Calu3 (cell line): ENCODE data around the gene ZNF143. TPM values are rescaled to one million over a fixed set of nuclear protein-coding genes. Genes with fewer than 3 reads are reported as not detected.

Experiments
- BruUV-seq: library from RNA; stranded (reverse); fragments of 400-500 nt; replicated peaks from 2 replicates; lab custom pipeline; 2021; lab: Mats Ljungman, UMichigan
- CTCF ChIA-PET: fragments of 300-600 bp; sonication (Branson Sonifier 250); formaldehyde crosslinking; loops from one replicate; lab custom pipeline; 2022; ENCODE audit warnings: antibody characterized with exemption; lab: Charles Lee
- DNase-seq: peaks from one replicate; pipeline ENCODE4 v3.0.0; 2022
- H3K27ac Mint-ChIP-seq: one replicate; pipeline ENCODE4 v1.8.0; 2022; ENCODE audit warnings: mixed read lengths; ENCODE audit not compliant: unreplicated experiment
- H3K27me3 Mint-ChIP-seq: one replicate; pipeline ENCODE4 v1.8.0; 2022; ENCODE audit warnings: mixed read lengths; ENCODE audit not compliant: unreplicated experiment
- H3K36me3 Mint-ChIP-seq: one replicate; pipeline ENCODE4 v1.8.0; 2022; ENCODE audit warnings: mild to moderate bottlenecking, moderate library complexity, mixed read lengths; ENCODE audit not compliant: insufficient read depth, unreplicated experiment
- H3K4me1 Mint-ChIP-seq: one replicate; pipeline ENCODE4 v1.8.0; 2022; ENCODE audit warnings: mild to moderate bottlenecking, low read depth, mixed read lengths; ENCODE audit not compliant: unreplicated experiment
- H3K4me3 Mint-ChIP-seq: one replicate; pipeline ENCODE4 v1.8.0; 2022; ENCODE audit warnings: mild to moderate bottlenecking, low read depth, moderate library complexity, mixed read lengths; ENCODE audit not compliant: unreplicated experiment
- H3K9me3 Mint-ChIP-seq: one replicate; pipeline ENCODE4 v1.8.0; 2022; ENCODE audit warnings: low read depth, mixed read lengths; ENCODE audit not compliant: unreplicated experiment
- intact Hi-C: fragments of 100-400 bp; cut with micrococcal nuclease; formaldehyde crosslinking; loops from one replicate; pipeline ENCODE4 v1.10.0; 2022; ENCODE audit not compliant: unreplicated experiment
- total RNA-seq: library from RNA; stranded (reverse); gene quantifications from 2 replicates; pipeline ENCODE4 v1.2.3, GENCODE V29; 2022
- TF ChIP-seq, protein P1 (sequence below): fragments of 200-600 bp; IDR thresholded peaks from one replicate; pipeline ENCODE4 v1.8.0; 2022; ENCODE audit warnings: antibody characterized with exemption; ENCODE audit not compliant: unreplicated experiment

The ZNF143 gene
- total RNA-seq, 1 experiment from 2014 or later: 28.7 TPM

DNA sequence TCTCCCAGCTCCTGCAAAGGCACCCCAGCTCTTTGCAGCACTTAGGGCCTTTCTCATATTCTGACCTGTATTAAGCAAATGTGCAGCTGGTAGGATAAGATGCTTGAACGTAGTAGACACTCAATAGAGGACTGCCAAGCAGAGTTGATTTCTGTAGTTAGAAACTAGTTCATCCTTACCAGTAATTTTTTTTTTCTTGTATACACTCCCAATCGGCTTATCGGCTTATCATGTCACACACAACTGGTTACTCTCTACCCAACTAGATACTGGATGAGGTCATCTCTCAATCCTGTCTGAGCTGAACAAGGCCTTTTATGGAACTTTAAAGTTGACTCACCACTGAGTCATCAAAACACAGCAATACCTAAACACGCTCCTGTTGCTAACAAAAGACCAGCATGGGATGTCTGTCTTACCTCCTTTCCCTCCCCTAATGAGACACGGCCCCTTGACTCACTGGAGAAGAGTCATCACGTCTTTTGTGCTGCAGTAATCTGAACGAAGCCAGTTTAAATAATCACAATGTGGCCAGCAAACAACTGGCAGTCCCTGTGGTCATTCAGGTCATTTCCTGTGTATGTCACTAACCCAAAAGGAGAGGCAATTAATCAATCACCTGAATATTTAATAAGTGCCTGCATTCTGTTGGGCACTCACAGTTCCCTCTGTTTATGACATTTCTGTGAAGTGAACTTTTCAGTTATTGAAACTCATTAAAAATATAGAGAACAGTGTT, 105.2 kb downstream of the ZNF143 start:
- Mint-ChIP-seq H3K27ac (peak overlapping the region; percentile 100), H3K4me3 (peak overlapping the region; percentile 49), H3K4me1 (peaks cover 75% of the 10 kb centered on the region), H3K9me3 (no peaks in the 10 kb centered on the region), H3K27me3 (no peaks in the 10 kb centered on the region), H3K36me3 (peaks cover 41% of the 10 kb centered on the region)
- TF ChIP-seq, protein P1, sequence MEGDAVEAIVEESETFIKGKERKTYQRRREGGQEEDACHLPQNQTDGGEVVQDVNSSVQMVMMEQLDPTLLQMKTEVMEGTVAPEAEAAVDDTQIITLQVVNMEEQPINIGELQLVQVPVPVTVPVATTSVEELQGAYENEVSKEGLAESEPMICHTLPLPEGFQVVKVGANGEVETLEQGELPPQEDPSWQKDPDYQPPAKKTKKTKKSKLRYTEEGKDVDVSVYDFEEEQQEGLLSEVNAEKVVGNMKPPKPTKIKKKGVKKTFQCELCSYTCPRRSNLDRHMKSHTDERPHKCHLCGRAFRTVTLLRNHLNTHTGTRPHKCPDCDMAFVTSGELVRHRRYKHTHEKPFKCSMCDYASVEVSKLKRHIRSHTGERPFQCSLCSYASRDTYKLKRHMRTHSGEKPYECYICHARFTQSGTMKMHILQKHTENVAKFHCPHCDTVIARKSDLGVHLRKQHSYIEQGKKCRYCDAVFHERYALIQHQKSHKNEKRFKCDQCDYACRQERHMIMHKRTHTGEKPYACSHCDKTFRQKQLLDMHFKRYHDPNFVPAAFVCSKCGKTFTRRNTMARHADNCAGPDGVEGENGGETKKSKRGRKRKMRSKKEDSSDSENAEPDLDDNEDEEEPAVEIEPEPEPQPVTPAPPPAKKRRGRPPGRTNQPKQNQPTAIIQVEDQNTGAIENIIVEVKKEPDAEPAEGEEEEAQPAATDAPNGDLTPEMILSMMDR: no peak
- no TSS peak for BruUV-seq
- peak; percentile 83 for DNase-seq
- intact Hi-C loops: no loop called here
- CTCF ChIA-PET: interaction anchor here (0.6 to 1.9 kb wide), 4 partner anchors 31 to 316 kb away, joined by 3 to 8 read pairs (median 6); no protein-coding TSS in a partner anchor

GRCh38 chr11:9566561-9567063, 105.8 kb downstream of the ZNF143 start:
- intact Hi-C loops: no loop called here
- CTCF ChIA-PET: interaction anchor here (0.6 to 1.9 kb wide), 4 partner anchors 31 to 316 kb away, joined by 3 to 8 read pairs (median 6); no protein-coding TSS in a partner anchor
- TSS peak; percentile 64 for BruUV-seq
- no peak for DNase-seq
- Mint-ChIP-seq H3K4me3 (peak overlapping the region; percentile 49), H3K4me1 (peaks cover 75% of the 10 kb centered on the region), H3K36me3 (peaks cover 44% of the 10 kb centered on the region), H3K27ac (peak overlapping the region; percentile 100), H3K9me3 (no peaks in the 10 kb centered on the region), H3K27me3 (no peaks in the 10 kb centered on the region)
- TF ChIP-seq, protein P1: no peak

DNA sequence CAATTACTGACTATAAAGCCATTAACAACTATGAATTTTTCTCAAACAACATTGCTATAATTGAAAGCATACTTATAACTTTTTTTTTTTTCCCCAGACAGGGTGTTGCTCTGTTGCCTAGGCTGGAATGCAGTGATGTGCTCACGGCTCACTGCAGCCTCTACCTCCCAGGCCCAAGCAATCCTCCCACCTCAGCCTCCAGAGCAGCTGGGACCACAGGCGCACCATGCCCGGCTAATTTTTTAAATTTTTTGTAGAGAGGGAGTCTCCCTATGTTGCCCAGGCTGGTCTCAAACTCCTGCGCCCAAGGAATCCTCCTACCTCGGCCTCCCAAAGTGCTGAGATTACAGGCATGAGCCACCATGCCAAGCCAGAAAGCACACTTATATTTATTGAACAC, 106.6 kb downstream of the ZNF143 start:
- CTCF ChIA-PET: no interaction called here
- no TSS peak for BruUV-seq
- Mint-ChIP-seq H3K9me3 (no peaks in the 10 kb centered on the region), H3K27ac (peak overlapping the region; percentile 100), H3K27me3 (no peaks in the 10 kb centered on the region), H3K4me1 (peaks cover 78% of the 10 kb centered on the region), H3K4me3 (no peak overlapping the region), H3K36me3 (peaks cover 52% of the 10 kb centered on the region)
- TF ChIP-seq, protein P1: no peak
- DNase-seq: no peak
- intact Hi-C loops: no loop called here

DNA sequence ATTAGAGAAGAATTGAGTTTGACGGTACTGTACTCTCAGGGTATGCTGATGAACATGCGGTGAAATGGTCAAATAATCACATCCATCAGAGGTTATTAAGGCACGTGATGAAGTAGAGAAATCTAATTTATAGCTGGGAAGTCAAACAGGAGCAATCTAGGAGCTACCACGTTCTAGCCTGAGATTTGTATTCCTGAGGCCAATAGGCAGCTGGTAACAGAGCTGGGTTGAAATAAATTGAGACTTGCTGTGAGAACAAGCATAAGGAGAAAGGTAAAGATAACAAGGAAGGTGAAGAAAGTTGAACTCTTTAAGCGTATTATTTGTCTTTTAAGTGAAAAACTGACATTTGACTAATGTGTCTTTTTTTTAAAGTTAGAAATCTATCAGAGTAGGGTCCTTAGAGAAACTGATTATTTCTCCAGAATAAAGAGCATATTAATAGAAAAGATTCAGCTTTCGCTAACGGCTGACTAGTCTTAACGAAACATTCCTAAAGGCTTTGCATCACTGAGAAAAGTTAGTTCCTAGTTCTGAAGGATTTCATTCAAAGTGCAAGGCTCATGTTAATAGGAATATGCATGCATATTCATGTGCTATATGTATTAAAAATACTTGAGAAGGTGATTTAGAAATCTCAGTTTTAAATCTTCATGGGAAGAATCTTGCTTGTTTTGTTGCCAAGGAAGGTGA, 107.5 kb downstream of the ZNF143 start:
- TF ChIP-seq, protein P1: no peak

More for the DNA sequence above, 107.5 kb downstream of the ZNF143 start:
- no peak for DNase-seq
- H3K27ac Mint-ChIP-seq: peak overlapping the region; percentile 100
- no peaks in the 10 kb centered on the region for H3K9me3 Mint-ChIP-seq
- CTCF ChIA-PET: interaction anchor here (1.5 kb wide), 1 partner anchor 9 kb away, joined by 3 read pairs; no protein-coding TSS in a partner anchor
- no peaks in the 10 kb centered on the region for H3K27me3 Mint-ChIP-seq
- peak overlapping the region; percentile 65 for H3K4me3 Mint-ChIP-seq
- H3K4me1 Mint-ChIP-seq: peaks cover 70% of the 10 kb centered on the region
- BruUV-seq: no TSS peak
- intact Hi-C loops: loop anchor here (2.0 kb wide), 1 partner anchor 58 kb away; no protein-coding TSS in a partner anchor
- peaks cover 61% of the 10 kb centered on the region for H3K36me3 Mint-ChIP-seq
